Spinal cord (tissue), 10 donors: ENCODE data around the gene NFIX. TPM values are rescaled to one million over a fixed set of nuclear protein-coding genes. Genes with fewer than 3 reads are reported as not detected.
"Not testable (repeated sequence)": the region's sequence is repeated elsewhere in the genome, so short reads cannot be mapped to it uniquely, and the experiment has no call there.

ENCODE experiments used
- DNase-seq, 6 donors: peaks; one replicate each; pipeline versions ENCODE4 v3.0.0 to v3.0.0-alpha.2; 2013 to 2015; ENCODE audit warnings: low spot score in 6 of 6, low read depth in 4 of 6
- H3K27ac ChIP-seq: one replicate; pipeline ENCODE4 v1.5.1; 2013; ENCODE audit warnings: low read depth, low read length, control low read depth
- H3K27me3 ChIP-seq: one replicate; pipeline ENCODE4 v1.6.1; 2013; ENCODE audit warnings: low read length; ENCODE audit not compliant: control insufficient read depth, insufficient read depth
- H3K36me3 ChIP-seq: one replicate; pipeline ENCODE4 v1.6.1; 2013; ENCODE audit warnings: low read length; ENCODE audit not compliant: control insufficient read depth, insufficient read depth
- H3K4me1 ChIP-seq: one replicate; pipeline ENCODE4 v1.6.1; 2013; ENCODE audit warnings: low read length; ENCODE audit not compliant: control insufficient read depth, insufficient read depth
- H3K4me3 ChIP-seq: one replicate; pipeline ENCODE4 v1.5.1; 2013; ENCODE audit warnings: low read depth, low read length, control low read depth
- H3K9me3 ChIP-seq: one replicate; pipeline ENCODE4 v1.6.1; 2013; ENCODE audit warnings: low read length; ENCODE audit not compliant: control insufficient read depth, insufficient read depth
- WGBS: methylation state at CpG from one replicate; pipeline ENCODE4 v1.1.5; 2013; ENCODE audit warnings: missing lambda C conversion rate; ENCODE audit not compliant: insufficient coverage; 5-methylcytosine and 5-hydroxymethylcytosine counted together
- polyA plus RNA-seq, 2 donors: library from polyadenylated mRNA; unstranded; fragments of 120-200 nt; gene quantifications; one replicate each; pipeline ENCODE4 v1.2.1, GENCODE V29; 2013; ENCODE audit not compliant: insufficient read length in 2 of 2
- total RNA-seq, 2 donors: library from RNA; depleted of rRNA in 1 of 2; stranded (reverse); fragments of 120-200 nt in 1 of 2; fragments of >200 nt in 1 of 2; gene quantifications; one replicate each; pipeline versions ENCODE4 v1.2.3 to v1.2.4, GENCODE V29; 2013 to 2014
- donor health status: healthy.

Gene NFIX
- total and polyA plus RNA-seq, 4 donors: 53.3 to 198 (median 118) TPM

GRCh38 chr19:12952050-12952449 is 43.2 kb upstream of the NFIX start:
- H3K4me3 ChIP-seq, H3K9me3 ChIP-seq, H3K27me3 ChIP-seq, DNase-seq: not testable (repeated sequence)
- Histone ChIP-seq H3K27ac (peak overlapping the region; percentile 40), H3K36me3 (peaks cover 76% of the 10 kb centered on the region), H3K4me1 (peaks cover 46% of the 10 kb centered on the region)
- 82% methylated on average over 3 of the region's 6 CpGs for WGBS

- Histone ChIP-seq H3K4me3 (no peak overlapping the region), H3K36me3 (peaks cover 75% of the 10 kb centered on the region)
- 40% methylated on average over 1 of the region's 12 CpGs for WGBS
These were observed 42.7 kb upstream of the NFIX start for GRCh38 chr19:12952488-12953137.

DNA sequence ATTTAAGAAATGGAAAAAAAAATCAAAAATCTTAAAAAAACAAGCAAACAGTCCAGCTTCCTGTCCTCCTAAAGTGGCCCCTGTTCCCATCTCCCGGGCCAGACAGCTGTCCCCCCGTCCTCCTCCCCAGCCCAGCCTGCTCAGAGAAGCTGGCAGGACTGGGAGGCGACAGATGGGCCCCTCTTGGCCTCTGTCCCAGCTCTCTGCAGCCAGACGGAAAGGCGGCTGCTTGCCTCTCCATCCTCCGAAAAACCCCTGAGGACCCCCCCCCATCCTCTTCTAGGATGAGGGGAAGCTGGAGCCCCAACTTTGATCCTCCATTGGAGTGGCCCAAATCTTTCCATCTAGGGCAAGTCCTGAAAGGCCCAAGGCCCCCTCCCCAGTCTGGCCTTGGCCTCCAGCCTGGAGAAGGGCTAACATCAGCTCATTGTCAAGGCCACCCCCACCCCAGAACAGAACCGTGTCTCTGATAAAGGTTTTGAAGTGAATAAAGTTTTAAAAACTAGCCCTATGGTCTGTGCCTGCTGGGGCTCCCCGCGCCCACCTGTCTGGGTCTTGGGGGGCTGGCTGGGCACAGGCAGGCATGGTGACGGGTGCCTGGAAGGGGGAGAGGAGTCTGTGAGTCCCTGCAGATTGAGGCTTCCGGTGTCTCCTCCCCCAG is 42.0 kb upstream of the NFIX start:
- H3K27me3 ChIP-seq: no peaks in the 10 kb centered on the region
- 30% methylated on average over 5 of the region's 11 CpGs for WGBS
- H3K36me3 ChIP-seq: peaks cover 68% of the 10 kb centered on the region
- H3K4me3 ChIP-seq: no peak overlapping the region
- H3K9me3 ChIP-seq: no peaks in the 10 kb centered on the region
- peaks cover 49% of the 10 kb centered on the region for H3K4me1 ChIP-seq
- DNase-seq: peak in 2 of 6 donors; percentile 79 to 96
- H3K27ac ChIP-seq: peak overlapping the region; percentile 74

More at GRCh38 chr19:12952488-12953137, 42.7 kb upstream of the NFIX start:
- Histone ChIP-seq H3K4me1 (peaks cover 51% of the 10 kb centered on the region), H3K27me3 (no peaks in the 10 kb centered on the region), H3K9me3 (no peaks in the 10 kb centered on the region), H3K27ac (peak overlapping the region; percentile 74)
- DNase-seq: no peak

DNA sequence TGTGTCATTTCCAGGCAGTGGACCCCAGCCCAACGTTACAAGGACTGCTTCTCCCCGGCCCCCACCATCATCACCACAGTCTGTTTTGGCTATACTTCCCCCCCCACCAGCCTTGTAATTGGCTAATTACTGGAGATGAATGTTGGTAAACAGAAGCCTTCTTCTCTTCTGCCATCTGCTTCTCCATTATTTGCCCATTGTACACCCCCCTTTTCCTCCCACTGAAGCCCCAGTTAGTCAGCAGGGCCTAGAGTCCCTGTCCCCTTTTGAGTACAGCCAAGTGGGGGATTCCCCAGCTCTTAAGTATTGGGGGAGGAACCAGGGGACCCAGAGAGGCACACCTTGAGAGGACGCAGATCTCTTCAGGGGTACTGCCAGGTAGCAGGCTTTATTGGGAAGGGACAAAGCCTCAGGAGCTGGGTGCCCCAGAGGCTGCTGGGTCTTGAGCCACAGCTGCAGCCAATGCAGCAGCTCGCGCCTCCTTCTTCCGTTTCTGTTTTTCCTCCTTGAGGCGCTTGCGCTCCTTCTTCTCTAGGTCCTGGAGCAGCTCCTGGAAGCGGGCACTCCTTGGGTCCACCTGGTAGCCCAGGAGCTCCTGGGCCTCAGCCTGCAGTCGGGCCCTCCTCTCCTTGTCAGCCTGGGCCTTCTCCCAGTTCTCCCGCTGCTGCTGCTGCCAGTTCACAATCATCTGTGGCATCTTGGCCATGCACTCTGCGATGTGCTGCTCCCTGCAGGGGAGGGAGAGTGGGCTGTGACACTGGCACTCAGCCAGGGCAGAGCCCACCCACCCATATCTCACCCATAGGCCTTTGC is 41.3 kb upstream of the NFIX start:
- peak in 2 of 6 donors; percentile 63 to 89 for DNase-seq
- WGBS: 82% methylated on average over 8 of the region's 12 CpGs
- Histone ChIP-seq H3K4me3 (no peak overlapping the region), H3K27ac (peak overlapping the region; percentile 74), H3K9me3 (no peaks in the 10 kb centered on the region), H3K27me3 (no peaks in the 10 kb centered on the region), H3K4me1 (peaks cover 49% of the 10 kb centered on the region), H3K36me3 (peaks cover 61% of the 10 kb centered on the region)

DNA sequence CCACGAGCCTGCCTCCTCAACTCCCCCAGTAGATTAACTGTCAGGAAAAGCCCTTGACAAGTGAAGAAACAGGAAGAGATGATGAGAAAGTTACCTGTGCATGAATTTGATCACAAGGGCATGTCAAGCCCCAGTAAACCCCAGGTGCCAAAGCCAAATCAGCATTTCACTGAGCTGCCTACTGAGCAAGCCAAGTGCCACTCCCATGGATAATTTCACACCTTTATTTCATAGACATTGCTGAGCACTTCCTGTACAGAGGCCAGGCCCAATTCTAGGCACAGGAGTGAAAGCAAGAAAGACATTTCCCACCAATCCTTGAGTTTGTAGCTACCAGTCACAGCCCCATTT is 40.7 kb upstream of the NFIX start:
- H3K36me3 ChIP-seq: peaks cover 55% of the 10 kb centered on the region
- no peak overlapping the region for H3K27ac ChIP-seq
- no peak overlapping the region for H3K4me3 ChIP-seq
- H3K27me3 ChIP-seq: no peaks in the 10 kb centered on the region
- DNase-seq: no peak
- no CpG with 5 or more reads among the region's 1 CpG for WGBS
- peaks cover 49% of the 10 kb centered on the region for H3K4me1 ChIP-seq
- H3K9me3 ChIP-seq: no peaks in the 10 kb centered on the region

- H3K9me3 ChIP-seq, H3K4me3 ChIP-seq, H3K27ac ChIP-seq, H3K27me3 ChIP-seq, DNase-seq: not testable (repeated sequence)
- whole genome bisulfite sequencing: 57% methylated on average over 1 of the region's 9 CpGs
- Histone ChIP-seq H3K4me1 (peaks cover 49% of the 10 kb centered on the region), H3K36me3 (peaks cover 45% of the 10 kb centered on the region)
These were observed 39.7 kb upstream of the NFIX start for GRCh38 chr19:12955575-12955974.

DNA sequence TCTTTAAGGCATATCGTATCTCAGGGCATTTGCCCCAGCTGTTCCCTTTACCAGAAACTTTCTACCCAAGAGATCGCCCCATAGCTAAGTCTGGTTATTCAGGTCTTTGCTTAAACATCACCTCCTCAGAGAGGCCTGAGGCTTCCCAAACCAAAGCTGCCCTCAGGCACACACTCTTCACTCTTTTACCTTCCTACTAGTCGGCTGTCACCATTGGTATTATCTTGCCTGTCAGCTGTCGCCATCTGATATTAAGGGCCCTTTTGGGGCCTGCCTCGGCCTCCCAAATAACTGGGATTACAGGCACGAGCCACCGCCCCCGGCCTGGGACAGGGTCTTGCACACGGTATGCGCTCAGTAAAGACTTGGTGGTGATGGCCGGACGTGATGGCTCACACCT is 39.3 kb upstream of the NFIX start:
- Histone ChIP-seq H3K9me3 (no peaks in the 10 kb centered on the region), H3K4me3 (peak overlapping the region; percentile 72), H3K4me1 (peaks cover 49% of the 10 kb centered on the region), H3K27ac (no peak overlapping the region), H3K36me3 (peaks cover 41% of the 10 kb centered on the region), H3K27me3 (no peaks in the 10 kb centered on the region)
- no peak for DNase-seq
- 66% methylated on average over 12 of the region's 12 CpGs for WGBS

GRCh38 chr19:12956446-12957388 is 38.6 kb upstream of the NFIX start, which contains the start of gene GADD45GIP1:
TSS of gene GADD45GIP1 (minus strand) at chr19:12957223. CDS start at chr19:12957212, 11 bp downstream.
- peaks cover 47% of the 10 kb centered on the region for H3K4me1 ChIP-seq
- 4% methylated on average over 77 of the region's 84 CpGs for WGBS
- DNase-seq: peak in 3 of 6 donors; percentile 58 to 92 (median 91)

More at GRCh38 chr19:12956446-12957388, 38.6 kb upstream of the NFIX start, which contains the start of gene GADD45GIP1:
- no peaks in the 10 kb centered on the region for H3K9me3 ChIP-seq
- H3K27ac ChIP-seq: peak within 1 kb of the TSS; percentile 85
- no peaks in the 10 kb centered on the region for H3K27me3 ChIP-seq
- H3K4me3 ChIP-seq: peak within 1 kb of the TSS; percentile 72
- H3K36me3 ChIP-seq: peaks cover 34% of the 10 kb centered on the region
